ENCODE measurements around the gene GPR85.

The GPR85 gene

GRCh38 chr7:113086431-113086888, at the start of gene GPR85:
Gene GPR85 (minus strand): TSS chr7:113086827. CDS start chr7:113084721, 2,106 bp downstream.
- H3K27ac ChIP-seq: no peak within 1 kb of the TSS
- no peak for TF ChIP-seq ZFX (IDR thresholded peaks at IDR 0.05)
- no peak for TF ChIP-seq CTCF (conservative IDR thresholded peaks at IDR 0.05)

GRCh38 chr7:113134025-113134424, 47.4 kb upstream of the GPR85 start:
- no peak overlapping the region for H3K27ac ChIP-seq
- TF ChIP-seq CTCF (conservative IDR thresholded peaks at IDR 0.05): no peak
- no peak for TF ChIP-seq ZFX (IDR thresholded peaks at IDR 0.05)

- no peak for TF ChIP-seq ZFX (IDR thresholded peaks at IDR 0.05)
- no peak overlapping the region for H3K27ac ChIP-seq
Observed at GRCh38 chr7:113131367-113131766, 44.7 kb upstream of the GPR85 start.

- no peak for TF ChIP-seq CTCF (conservative IDR thresholded peaks at IDR 0.05)
- TF ChIP-seq ZFX (IDR thresholded peaks at IDR 0.05): no peak
- no peak overlapping the region for H3K27ac ChIP-seq
Observed at GRCh38 chr7:113128031-113128430, 41.4 kb upstream of the GPR85 start.

GRCh38 chr7:113125728-113126127, 39.1 kb upstream of the GPR85 start:
- H3K27ac ChIP-seq: no peak overlapping the region
- TF ChIP-seq CTCF (conservative IDR thresholded peaks at IDR 0.05) (no peak), ZFX (IDR thresholded peaks at IDR 0.05) (no peak)

- TF ChIP-seq CTCF (conservative IDR thresholded peaks at IDR 0.05) (no peak), ZFX (IDR thresholded peaks at IDR 0.05) (no peak)
- H3K27ac ChIP-seq: no peak overlapping the region
Observed at GRCh38 chr7:113122744-113123143, 36.1 kb upstream of the GPR85 start.

- TF ChIP-seq CTCF (conservative IDR thresholded peaks at IDR 0.05) (no peak), ZFX (IDR thresholded peaks at IDR 0.05) (no peak)
- no peak overlapping the region for H3K27ac ChIP-seq
Observed at GRCh38 chr7:113120647-113121046, 34.0 kb upstream of the GPR85 start.

GRCh38 chr7:113119429-113119828, 32.8 kb upstream of the GPR85 start:
- no peak for TF ChIP-seq CTCF (conservative IDR thresholded peaks at IDR 0.05)
- H3K27ac ChIP-seq: no peak overlapping the region

Data from C4-2B (cell line).